GM12892 (cell line): ENCODE measurements around the gene PKHD1.

Source experiments
- POLR2A ChIP-seq: IDR thresholded peaks from 2 replicates; pipeline ENCODE4 v1.6.1; 2011; ENCODE audit warnings: low read depth, low read length, control low read depth
- POLR2AphosphoS5 ChIP-seq: IDR thresholded peaks from 2 replicates; pipeline ENCODE4 v1.6.1; 2011; ENCODE audit warnings: low read depth, low read length, control low read depth

DNA sequence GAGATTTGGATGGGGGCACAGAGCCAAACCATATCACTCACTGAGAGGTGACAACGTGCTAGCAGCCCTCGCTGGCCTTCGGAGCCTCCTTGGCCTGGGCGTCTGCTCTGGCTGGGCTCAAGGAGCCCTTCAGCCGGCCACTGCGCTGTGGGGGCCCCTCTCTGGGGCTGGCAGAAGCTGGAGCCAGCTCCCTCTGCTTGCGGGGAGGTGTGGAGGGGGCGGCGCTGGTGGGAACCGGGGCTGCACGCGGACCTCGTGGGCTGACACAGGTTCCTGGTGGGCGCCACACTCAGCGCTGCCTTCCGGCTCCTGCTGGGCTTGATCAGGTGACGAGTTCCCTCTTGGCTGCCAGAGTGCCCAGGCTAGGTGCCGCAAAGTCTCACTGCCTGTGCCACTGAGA is 489.2 kb downstream of the PKHD1 start:
- TF ChIP-seq POLR2AphosphoS5 = no peak
- TF ChIP-seq POLR2A = no peak
